OCI-LY1 (cell line): Measurements from ENCODE around the gene MRTFA.

Experiments
- H2AFZ ChIP-seq: fragments of 200-600 bp; sonication (generic), shearing (Covaris generic); 2 replicates; pipeline ENCODE4 v1.6.0; 2014; ENCODE audit warnings: antibody characterized with exemption, mild to moderate bottlenecking, low read length
- H3F3A ChIP-seq: fragments of 200-600 bp; sonication (generic), shearing (Covaris generic); 2 replicates; pipeline ENCODE4 v1.6.0; 2014; ENCODE audit warnings: mild to moderate bottlenecking, antibody characterized with exemption, low read length, moderate library complexity; ENCODE audit not compliant: insufficient read depth
- H3K27ac ChIP-seq: fragments of 200-600 bp; sonication (generic); 2 replicates; pipeline ENCODE4 v1.5.1; 2014; ENCODE audit warnings: low read length, mixed run types, mild to moderate bottlenecking, low read depth; ENCODE audit not compliant: poor library complexity, severe bottlenecking
- H3K27me3 ChIP-seq: fragments of 200-600 bp; sonication (generic); 2 replicates; pipeline ENCODE4 v1.6.0; 2014; ENCODE audit warnings: antibody characterized with exemption, mild to moderate bottlenecking, low read length, moderate library complexity; ENCODE audit not compliant: insufficient read depth
- H3K36me3 ChIP-seq: fragments of 200-600 bp; sonication (generic); 2 replicates; pipeline ENCODE4 v1.6.1; 2014; ENCODE audit warnings: mild to moderate bottlenecking, antibody characterized with exemption, low read length, moderate library complexity, mixed read lengths; ENCODE audit not compliant: insufficient read depth
- H3K4me1 ChIP-seq: fragments of 200-600 bp; sonication (generic); 2 replicates; pipeline ENCODE4 v1.5.1; 2014; ENCODE audit warnings: mild to moderate bottlenecking, low read length, moderate library complexity; ENCODE audit not compliant: insufficient read depth, severe bottlenecking
- H3K4me2 ChIP-seq: fragments of 200-600 bp; sonication (generic), shearing (Covaris generic); 2 replicates; pipeline ENCODE4 v1.6.1; 2014; ENCODE audit warnings: low read length
- H3K4me3 ChIP-seq: fragments of 200-600 bp; sonication (generic); 2 replicates; pipeline ENCODE4 v1.5.1; 2014; ENCODE audit warnings: low read length, low read depth, mild to moderate bottlenecking, mixed read lengths; ENCODE audit not compliant: poor library complexity, severe bottlenecking
- H3K79me2 ChIP-seq: fragments of 200-600 bp; shearing (Covaris generic); 2 replicates; pipeline ENCODE4 v1.6.1; 2016; ENCODE audit warnings: mixed run types, low read length, mixed read lengths; ENCODE audit not compliant: insufficient read depth
- H3K9ac ChIP-seq: fragments of 200-600 bp; sonication (generic), shearing (Covaris generic); 2 replicates; pipeline ENCODE4 v1.6.1; 2014; ENCODE audit warnings: mild to moderate bottlenecking, low read length, mixed read lengths
- H3K9me2 ChIP-seq: fragments of 200-600 bp; sonication (generic), shearing (Covaris generic); 2 replicates; pipeline ENCODE4 v1.6.1; 2014; ENCODE audit warnings: low read depth, mild to moderate bottlenecking, low read length, mixed read lengths
- H3K9me3 ChIP-seq: fragments of 200-600 bp; shearing (Covaris generic); 2 replicates; pipeline ENCODE4 v1.6.1; 2014; ENCODE audit warnings: low read length, mixed read lengths
- H4K20me1 ChIP-seq: fragments of 200-600 bp; sonication (generic), shearing (Covaris generic); 2 replicates; pipeline ENCODE4 v1.6.0; 2016; ENCODE audit warnings: mild to moderate bottlenecking, low read length; ENCODE audit not compliant: insufficient read depth
- CTCF ChIP-seq: fragments of 200-600 bp; sonication (generic), shearing (Covaris generic); IDR thresholded peaks from 2 replicates; pipeline ENCODE4 v1.5.1; 2017; ENCODE audit warnings: mild to moderate bottlenecking, antibody characterized with exemption, low read length, moderate library complexity, mixed read lengths
- EZH2 ChIP-seq: fragments of 200-600 bp; sonication (generic), shearing (Covaris generic); IDR thresholded peaks from 2 replicates; pipeline ENCODE4 v1.8.0; 2017; ENCODE audit warnings: borderline replicate concordance, mixed run types, mild to moderate bottlenecking, antibody characterized with exemption, low read length, moderate library complexity, mixed read lengths

Gene MRTFA

GRCh38 chr22:40468616-40469015, 167.9 kb downstream of the MRTFA start:
- Histone ChIP-seq H3K9me2 (no peaks in the 10 kb centered on the region), H3K4me3 (no peak overlapping the region), H3K27me3 (no peaks in the 10 kb centered on the region), H4K20me1 (no peaks in the 10 kb centered on the region), H3K79me2 (no peaks in the 10 kb centered on the region; the same call in 1 of the 2 replicates), H3K27ac (no peak overlapping the region), H3K4me1 (peaks cover 6% of the 10 kb centered on the region), H3K9me3 (no peaks in the 10 kb centered on the region), H2AFZ (no peak overlapping the region), H3K4me2 (no peak overlapping the region), H3K9ac (no peak overlapping the region), H3K36me3 (no peaks in the 10 kb centered on the region), H3F3A (no peaks in the 10 kb centered on the region)
- TF ChIP-seq CTCF = no peak
- TF ChIP-seq EZH2 = no peak

GRCh38 chr22:40466976-40467375, 169.5 kb downstream of the MRTFA start:
- no peaks in the 10 kb centered on the region for H3K9me3 ChIP-seq
- no peak overlapping the region for H2AFZ ChIP-seq
- H3K4me2 ChIP-seq = no peak overlapping the region
- H3K4me1 ChIP-seq = peaks cover 16% of the 10 kb centered on the region
- H3K79me2 ChIP-seq = peaks cover 3% of the 10 kb centered on the region; the same call in 1 of the 2 replicates
- no peaks in the 10 kb centered on the region for H4K20me1 ChIP-seq
- no peaks in the 10 kb centered on the region for H3K36me3 ChIP-seq
- H3F3A ChIP-seq = no peaks in the 10 kb centered on the region
- no peak overlapping the region for H3K9ac ChIP-seq
- no peaks in the 10 kb centered on the region for H3K9me2 ChIP-seq
- no peak for TF ChIP-seq CTCF
- no peak for TF ChIP-seq EZH2
- H3K27me3 ChIP-seq = no peaks in the 10 kb centered on the region
- H3K4me3 ChIP-seq = no peak overlapping the region
- H3K27ac ChIP-seq = no peak overlapping the region

GRCh38 chr22:40463683-40464082, 172.8 kb downstream of the MRTFA start:
- Histone ChIP-seq H3K9ac (peak overlapping the region; percentile 78), H3K27me3 (no peaks in the 10 kb centered on the region), H3K9me3 (no peaks in the 10 kb centered on the region), H2AFZ (peak overlapping the region; percentile 58), H3K4me1 (peaks cover 47% of the 10 kb centered on the region), H3K9me2 (no peaks in the 10 kb centered on the region), H3K27ac (peak overlapping the region; percentile 94), H3K4me3 (peak overlapping the region; percentile 74), H3K4me2 (peak overlapping the region; percentile 82), H4K20me1 (no peaks in the 10 kb centered on the region), H3K36me3 (no peaks in the 10 kb centered on the region; the same call in 1 of the 2 replicates), H3K79me2 (peaks cover 27% of the 10 kb centered on the region), H3F3A (no peaks in the 10 kb centered on the region)
- no peak for TF ChIP-seq EZH2
- TF ChIP-seq CTCF = no peak
